GM12878 (cell line): Measurements from ENCODE around the gene LSAMP. TPM values are rescaled to one million over a fixed set of nuclear protein-coding genes. Genes with fewer than 3 reads are reported as not detected.

ENCODE experiments used
- ATAC-seq: fragments of 200-7000 bp; cut with Tn5 transposase; 3 replicates; pipeline ENCODE4 v1.9.1; 2020; ENCODE audit warnings: mild to moderate bottlenecking, moderate library complexity
- BruUV-seq: library from RNA; stranded (reverse); fragments of 400-500 nt; replicated peaks from 2 replicates; lab custom pipeline; 2021; lab: Mats Ljungman, UMichigan
- CTCF ChIA-PET: fragments of 300-600 bp; sonication (Branson Sonifier 250); formaldehyde crosslinking; extraction: SDS; loops from one replicate; lab custom pipeline; 2021; ENCODE audit warnings: inconsistent platforms; lab: Yijun Ruan, JAX
- POLR2A ChIA-PET: fragments of 350-600 bp; formaldehyde crosslinking; extraction: SDS; loops from one replicate; lab custom pipeline; 2021; ENCODE audit warnings: inconsistent platforms; lab: Charles Lee
- RAD21 ChIA-PET: fragments of 300-600 bp; sonication (Branson Sonifier 250); formaldehyde crosslinking; loops from one replicate; lab custom pipeline; 2023; ENCODE audit warnings: antibody characterized with exemption; ENCODE audit not compliant: unreplicated experiment; lab: Charles Lee
- SMC1A ChIA-PET: fragments of 300-600 bp; sonication (Branson Sonifier 250); formaldehyde crosslinking; loops from one replicate; lab custom pipeline; 2023; ENCODE audit not compliant: unreplicated experiment, uncharacterized antibody; lab: Charles Lee
- DNase-seq: peaks from one replicate; pipeline ENCODE4 v3.0.0-alpha.2; 2011; ENCODE audit warnings: low read depth, low spot score
- FAIRE-seq: peaks from 3 replicates; lab custom pipeline; 2011; peaks lifted over from hg19 to GRCh38; lab: Jason Lieb, UNC
- H2AFZ ChIP-seq: 2 replicates; pipeline ENCODE4 v1.6.0; 2011; ENCODE audit warnings: low read depth, low read length, control low read depth; ENCODE audit not compliant: control insufficient read depth
- H3K27ac ChIP-seq: 2 replicates; pipeline ENCODE4 v1.5.1; 2011; ENCODE audit warnings: control low read depth; ENCODE audit not compliant: control insufficient read depth, insufficient read depth
- H3K27me3 ChIP-seq, 2 experiments: replicated peaks in 1 of 2; 2 replicates each; pipeline versions ENCODE4 v1.6.0 to v1.6.1; 2011; ENCODE audit warnings: low read length in 1 of 2; ENCODE audit not compliant: control insufficient read depth in 2 of 2, insufficient read depth in 2 of 2
- H3K36me3 ChIP-seq, 2 experiments: 2 replicates each; pipeline ENCODE4 v1.5.1; 2011; ENCODE audit warnings: low read length in 1 of 2; ENCODE audit not compliant: control insufficient read depth in 2 of 2, insufficient read depth in 2 of 2
- H3K4me1 ChIP-seq: 2 replicates; pipeline ENCODE4 v1.6.1; 2011; ENCODE audit warnings: mild to moderate bottlenecking, low read length, moderate library complexity, mixed read lengths; ENCODE audit not compliant: control insufficient read depth, insufficient read depth
- H3K4me2 ChIP-seq: 2 replicates; pipeline ENCODE4 v1.6.0; 2011; ENCODE audit warnings: control low read depth; ENCODE audit not compliant: control insufficient read depth, insufficient read depth
- H3K4me3 ChIP-seq: fragments of 200-600 bp; sonication (generic); 2 replicates; pipeline ENCODE4 v1.5.1; 2016
- H3K79me2 ChIP-seq: 2 replicates; pipeline ENCODE4 v1.6.0; 2011; ENCODE audit warnings: low read length; ENCODE audit not compliant: control insufficient read depth, insufficient read depth
- H3K9ac ChIP-seq: 2 replicates; pipeline ENCODE4 v1.8.0; 2011; ENCODE audit warnings: low read length, control low read depth, mixed read lengths; ENCODE audit not compliant: control insufficient read depth, insufficient read depth
- H3K9me3 ChIP-seq: replicated peaks from 3 replicates; pipeline ENCODE4 v1.5.1; 2011; ENCODE audit warnings: mild to moderate bottlenecking, low read length; ENCODE audit not compliant: control insufficient read depth, insufficient read depth
- H4K20me1 ChIP-seq: 2 replicates; pipeline ENCODE4 v1.6.0; 2011; ENCODE audit not compliant: control insufficient read depth, insufficient read depth
- CBFB ChIP-seq: IDR thresholded peaks from 2 replicates; pipeline ENCODE4 v1.6.1; 2016; ENCODE audit warnings: antibody characterized with exemption, low read depth
- CHD4 ChIP-seq: fragments of 200-600 bp; sonication (generic); IDR thresholded peaks from 2 replicates; pipeline ENCODE4 v1.6.1; 2016; ENCODE audit warnings: mild to moderate bottlenecking
- ESRRA ChIP-seq: IDR thresholded peaks from 2 replicates; pipeline ENCODE4 v1.6.1; 2012; ENCODE audit warnings: mild to moderate bottlenecking, low read length, improper control_type of control experiment
- JUND ChIP-seq: IDR thresholded peaks from 2 replicates; pipeline ENCODE4 v1.6.1; 2012; ENCODE audit warnings: low read depth, mild to moderate bottlenecking, low read length, improper control_type of control experiment, moderate library complexity
- NR2F1 ChIP-seq: fragments of 450-650 bp; conservative IDR thresholded peaks from 2 replicates; pipeline ENCODE4 v1.6.1; 2017; ENCODE audit warnings: mild to moderate bottlenecking
- PAX5 ChIP-seq: IDR thresholded peaks from 2 replicates; pipeline ENCODE4 v1.6.1; 2011; ENCODE audit warnings: low read depth, low read length, borderline replicate concordance
- WGBS: methylation state at CpG from one replicate; pipeline ENCODE4 v1.1.6; 2016; ENCODE audit warnings: low lambda C conversion rate; ENCODE audit not compliant: insufficient replicate concordance, insufficient coverage; ENCODE audit errors: missing lambda C conversion rate; 5-methylcytosine and 5-hydroxymethylcytosine counted together
- in situ Hi-C: fragments of 300-500 bp; cut with MboI; formaldehyde crosslinking; loops from 9 replicates; pipeline ENCODE4 v1.14.3; 2018; ENCODE audit warnings: mixed read lengths
- intact Hi-C: fragments of 100-400 bp; cut with micrococcal nuclease; formaldehyde crosslinking; loops from one replicate; pipeline ENCODE4 v1.14.2; 2022; ENCODE audit not compliant: unreplicated experiment
- polyA plus RNA-seq, 11 experiments: library from polyadenylated mRNA; depleted of rRNA in 4 of 11; unstranded in 6 of 11; stranded (reverse) in 5 of 11; fragments of >200 nt; fragmentation: Nextera tagmentation in 4 of 11; fragmentation: Illumina TruSeq in 1 of 11; extraction: Ambion mirVana in 4 of 11; extraction: Trizol in 1 of 11; gene quantifications; 1 replicate in 1 of 11; 2 replicates in 10 of 11; pipeline versions ENCODE4 v1.2.1 to v1.2.3, GENCODE V29; 2011 to 2016; ENCODE audit warnings: inconsistent platforms in 2 of 11, missing spikeins in 2 of 11, low read depth in 1 of 11
- total RNA-seq, 4 experiments: library from RNA; depleted of rRNA in 3 of 4; stranded (reverse); fragments of >200 nt in 3 of 4; fragmentation: Illumina TruSeq in 1 of 4; extraction: Trizol in 1 of 4; gene quantifications; 2 replicates each; pipeline versions ENCODE4 v1.2.1 to v1.2.3, GENCODE V29; 2013 to 2021

Gene LSAMP
- total and polyA plus RNA-seq, 10 of the 15 experiments (the other 5 are each of a cell fraction or from before 2014, with no cell fraction given): 2.0 to 12.7 (median 6.5) TPM

- TF ChIP-seq CBFB (no peak), PAX5 (no peak)
Measured at GRCh38 chr3:116051586-116051985, 393.7 kb downstream of the LSAMP start (continued).

GRCh38 chr3:116051040-116051439 is 394.2 kb downstream of the LSAMP start:
- POLR2A ChIA-PET: interaction anchor here (0.7 kb wide), 1 partner anchor 84 kb away, joined by 4 read pairs; no protein-coding TSS in a partner anchor
- Histone ChIP-seq H3K9ac (no peak overlapping the region), H3K4me3 (no peak overlapping the region), H4K20me1 (no peaks in the 10 kb centered on the region), H3K36me3 (no peaks in the 10 kb centered on the region), H3K27me3 (no peaks in the 10 kb centered on the region), H2AFZ (peak overlapping the region; percentile 25; the same call in 1 of the 2 replicates), H3K27ac (no peak overlapping the region), H3K79me2 (no peaks in the 10 kb centered on the region), H3K9me3 (no peaks in the 10 kb centered on the region), H3K4me2 (peak overlapping the region; percentile 56), H3K4me1 (peaks cover 5% of the 10 kb centered on the region)
- no peak for DNase-seq
- intact Hi-C loops (no loop called here), in situ Hi-C loops (no loop called here)
- no peak for TF ChIP-seq NR2F1
- TF ChIP-seq JUND: no peak
- no peak for TF ChIP-seq ESRRA
- TF ChIP-seq CHD4: no peak
- BruUV-seq: no TSS peak
- RAD21 ChIA-PET: interaction anchor here (1.3 kb wide), 1 partner anchor 13 kb away, joined by 7 read pairs; no protein-coding TSS in a partner anchor
- CTCF ChIA-PET: interaction anchor here (1.2 kb wide), 1 partner anchor 12 kb away, joined by 3 read pairs; no protein-coding TSS in a partner anchor
- ATAC-seq: peak; percentile 45; the same call in 2 of the 3 replicates
- WGBS: 22% methylated on average over 4 of the region's 4 CpGs
- peak; percentile 31 for FAIRE-seq
- SMC1A ChIA-PET: interaction anchor here (0.6 to 1.9 kb wide), 7 partner anchors 9 to 1366 kb away, joined by 3 to 7 read pairs (median 4); no protein-coding TSS in a partner anchor
